Esophagus muscularis mucosa (tissue), 4 donors: ENCODE measurements around the gene PDZK1. TPM values are rescaled to one million over a fixed set of nuclear protein-coding genes. Genes with fewer than 3 reads are reported as not detected.

ENCODE experiments used
- DNase-seq: peaks from one replicate; pipeline ENCODE4 v3.0.0-alpha.2; 2017; ENCODE audit errors: extremely low spot score
- H3K27ac ChIP-seq, 4 donors: fragments of 200-600 bp; sonication (generic); replicated peaks in 1 of 4; 1 replicate in 3 of 4; 2 replicates in 1 of 4; pipeline ENCODE4 v1.5.1; 2016 to 2019; ENCODE audit warnings: mild to moderate bottlenecking in 1 of 4
- H3K27me3 ChIP-seq, 4 donors: fragments of 200-600 bp; sonication (generic); one replicate each; pipeline versions ENCODE4 v1.5.1 to v1.6.0; 2016 to 2019
- H3K36me3 ChIP-seq, 4 donors: fragments of 200-600 bp; sonication (generic); one replicate each; pipeline ENCODE4 v1.5.1; 2016 to 2019
- H3K4me1 ChIP-seq, 4 donors: fragments of 200-600 bp; sonication (generic); one replicate each; pipeline ENCODE4 v1.5.1; 2016 to 2019
- H3K4me3 ChIP-seq, 4 donors: fragments of 200-600 bp; sonication (generic); 1 replicate in 2 of 4; 2 replicates in 2 of 4; pipeline ENCODE4 v1.5.1; 2016 to 2019; ENCODE audit warnings: mild to moderate bottlenecking in 4 of 4, moderate library complexity in 1 of 4
- H3K9me3 ChIP-seq, 4 donors: fragments of 200-600 bp; sonication (generic); 1 replicate in 3 of 4; 2 replicates in 1 of 4; pipeline ENCODE4 v1.5.1; 2016 to 2019
- CTCF ChIP-seq, 3 experiments: fragments of 200-600 bp in 2 of 3; fragments of 450-650 bp in 1 of 3; sonication (generic) in 2 of 3; IDR thresholded peaks; one replicate each; pipeline ENCODE4 v1.5.1; 2017 to 2019; ENCODE audit warnings: antibody characterized with exemption in 3 of 3, mild to moderate bottlenecking in 2 of 3, moderate library complexity in 1 of 3
- EP300 ChIP-seq: sonication (generic); formaldehyde crosslinking; IDR thresholded peaks from one replicate; pipeline ENCODE4 v1.6.1; 2017; ENCODE audit warnings: antibody characterized with exemption
- POLR2A ChIP-seq: fragments of 450-650 bp; IDR thresholded peaks from one replicate; pipeline ENCODE4 v1.6.1; 2017; ENCODE audit warnings: antibody characterized with exemption, moderate library complexity, mild to moderate bottlenecking, low read depth
- POLR2AphosphoS5 ChIP-seq, 2 donors: sonication (generic); formaldehyde crosslinking; IDR thresholded peaks; one replicate each; pipeline ENCODE4 v1.6.1; 2017; ENCODE audit warnings: antibody characterized with exemption in 2 of 2
- WGBS: methylation state at CpG from one replicate; pipeline ENCODE4 v1.1.5; 2018; 5-methylcytosine and 5-hydroxymethylcytosine counted together
- intact Hi-C: fragments of 100-400 bp; cut with DNase I; formaldehyde crosslinking; loops from one replicate; pipeline ENCODE4 v1.15.1; 2023
- total RNA-seq, 4 donors: library from RNA; depleted of rRNA; stranded (reverse); fragments of >200 nt; gene quantifications; one replicate each; pipeline versions ENCODE4 v1.1.0 to v1.2.1, GENCODE V29; 2016

The PDZK1 gene
- total RNA-seq, 4 donors from 2014 or later = 0.75 TPM; not detected in 3

- no peaks in the 10 kb centered on the region for H3K27me3 ChIP-seq
- DNase-seq = no peak
- no peak overlapping the region for H3K4me3 ChIP-seq
- peaks cover 0 to 6% (median 2%) of the 10 kb centered on the region in 4 donors for H3K4me1 ChIP-seq
- H3K36me3 ChIP-seq = no peaks in the 10 kb centered on the region
- 82% methylated on average over 3 of the region's 5 CpGs for WGBS
- no peak for TF ChIP-seq CTCF (IDR thresholded peaks at IDR 0.05)
- no peak for TF ChIP-seq POLR2A
- no peak for TF ChIP-seq POLR2AphosphoS5 (IDR thresholded peaks at IDR 0.05)
- TF ChIP-seq EP300 = no peak
- H3K27ac ChIP-seq = no peak overlapping the region
- intact Hi-C loops = no loop called here
- H3K9me3 ChIP-seq = no peaks in the 10 kb centered on the region
Measured at GRCh38 chr1:145695821-145696629, 11.1 kb downstream of the PDZK1 start.

GRCh38 chr1:145692785-145693443, 14.3 kb downstream of the PDZK1 start:
- no peak overlapping the region for H3K4me3 ChIP-seq
- H3K27me3 ChIP-seq = no peaks in the 10 kb centered on the region
- H3K4me1 ChIP-seq = peaks cover 0 to 14% (median 9%) of the 10 kb centered on the region in 4 donors
- DNase-seq = no peak
- no peak overlapping the region for H3K27ac ChIP-seq
- intact Hi-C loops = no loop called here
- H3K9me3 ChIP-seq = no peaks in the 10 kb centered on the region
- WGBS = 89% methylated on average over 11 of the region's 11 CpGs
- H3K36me3 ChIP-seq = no peaks in the 10 kb centered on the region
- TF ChIP-seq POLR2AphosphoS5 (IDR thresholded peaks at IDR 0.05) (no peak), CTCF (IDR thresholded peaks at IDR 0.05) (no peak), EP300 (no peak), POLR2A (no peak)

DNA sequence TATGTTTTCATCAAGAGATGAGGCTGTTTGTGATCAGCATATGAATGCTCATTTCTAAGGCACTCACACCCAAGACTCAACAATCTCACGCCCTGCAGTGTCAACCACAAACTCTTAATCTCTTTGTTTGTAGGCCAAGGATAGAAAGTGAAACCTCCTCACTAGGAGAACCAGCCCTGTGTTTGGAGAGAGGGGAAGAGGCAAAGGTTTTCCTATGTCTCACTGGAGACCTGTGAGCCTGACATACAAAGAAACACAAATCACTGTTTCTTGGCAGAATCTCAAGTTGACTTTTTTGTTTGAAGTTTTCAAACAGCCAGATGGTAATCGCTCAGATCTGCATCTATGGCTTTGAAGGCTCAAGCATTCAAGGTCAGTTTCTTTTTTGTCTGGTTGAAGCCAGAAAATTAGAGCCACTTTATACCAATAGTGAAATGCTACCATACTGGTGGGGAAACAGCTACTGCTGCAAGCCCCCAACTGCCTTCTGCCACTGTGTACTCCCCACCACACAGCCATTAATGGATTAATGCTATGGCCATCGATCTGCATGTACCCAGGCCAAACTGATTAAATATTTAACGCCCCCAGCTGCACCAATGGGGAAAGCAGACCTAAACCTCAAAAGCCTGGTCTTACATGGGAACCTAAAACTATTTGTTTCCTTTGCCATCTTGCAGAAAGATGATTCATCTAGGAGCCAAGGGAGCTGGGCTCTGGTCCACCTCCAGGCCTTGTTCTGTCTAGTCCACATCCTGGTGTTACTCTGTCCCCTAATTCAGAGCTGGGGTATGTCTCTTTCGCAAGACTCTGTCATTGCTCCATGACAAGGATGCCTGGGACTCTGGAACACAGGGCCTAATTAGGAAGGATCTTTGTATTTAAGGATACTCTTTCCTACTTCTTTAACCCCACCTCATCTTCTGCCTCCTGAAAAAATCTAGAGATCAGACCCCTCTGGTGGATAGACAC, 16.3 kb downstream of the PDZK1 start:
- 64% methylated on average over 5 of the region's 5 CpGs for whole genome bisulfite sequencing
- Histone ChIP-seq H3K9me3 (no peaks in the 10 kb centered on the region), H3K4me1 (peaks cover 0 to 14% (median 9%) of the 10 kb centered on the region in 4 donors), H3K27ac (no peak overlapping the region), H3K4me3 (no peak overlapping the region), H3K36me3 (no peaks in the 10 kb centered on the region), H3K27me3 (no peaks in the 10 kb centered on the region)
- no peak for DNase-seq
- TF ChIP-seq POLR2A = no peak
- no peak for TF ChIP-seq CTCF (IDR thresholded peaks at IDR 0.05)
- no peak for TF ChIP-seq POLR2AphosphoS5 (IDR thresholded peaks at IDR 0.05)
- intact Hi-C loops = no loop called here

DNA sequence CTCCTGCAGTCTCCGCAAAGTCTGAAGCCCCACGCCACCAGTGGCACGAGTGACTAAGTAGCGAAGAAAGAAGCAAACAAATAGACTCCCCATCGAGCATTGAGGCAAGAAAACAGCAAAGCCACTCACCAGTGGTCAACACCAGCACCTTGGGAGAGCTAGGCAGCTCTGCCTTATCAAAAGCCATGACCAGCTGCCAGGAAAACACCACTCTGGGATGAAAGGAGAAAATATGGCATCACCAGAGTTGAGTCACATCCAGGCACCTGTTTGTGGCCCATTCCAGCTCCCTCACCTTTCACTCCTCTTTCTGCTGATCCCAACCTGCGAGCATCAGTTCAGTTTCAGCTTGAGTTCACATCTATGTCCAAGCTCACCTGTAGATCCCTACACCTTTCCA, 17.2 kb downstream of the PDZK1 start:
- no peak overlapping the region for H3K27ac ChIP-seq
- intact Hi-C loops = no loop called here
- 95% methylated on average over 6 of the region's 6 CpGs for WGBS

More for the DNA sequence above, 17.2 kb downstream of the PDZK1 start:
- H3K4me1 ChIP-seq = peaks cover 0 to 14% (median 9%) of the 10 kb centered on the region in 4 donors
- no peak for TF ChIP-seq CTCF (IDR thresholded peaks at IDR 0.05)
- no peak for TF ChIP-seq POLR2AphosphoS5 (IDR thresholded peaks at IDR 0.05)
- TF ChIP-seq POLR2A = no peak
- no peak for TF ChIP-seq EP300
- no peaks in the 10 kb centered on the region for H3K36me3 ChIP-seq
- no peak for DNase-seq
- no peaks in the 10 kb centered on the region for H3K27me3 ChIP-seq
- H3K9me3 ChIP-seq = no peaks in the 10 kb centered on the region
- no peak overlapping the region for H3K4me3 ChIP-seq
